ENCODE measurements around the gene DNHD1.

DNA sequence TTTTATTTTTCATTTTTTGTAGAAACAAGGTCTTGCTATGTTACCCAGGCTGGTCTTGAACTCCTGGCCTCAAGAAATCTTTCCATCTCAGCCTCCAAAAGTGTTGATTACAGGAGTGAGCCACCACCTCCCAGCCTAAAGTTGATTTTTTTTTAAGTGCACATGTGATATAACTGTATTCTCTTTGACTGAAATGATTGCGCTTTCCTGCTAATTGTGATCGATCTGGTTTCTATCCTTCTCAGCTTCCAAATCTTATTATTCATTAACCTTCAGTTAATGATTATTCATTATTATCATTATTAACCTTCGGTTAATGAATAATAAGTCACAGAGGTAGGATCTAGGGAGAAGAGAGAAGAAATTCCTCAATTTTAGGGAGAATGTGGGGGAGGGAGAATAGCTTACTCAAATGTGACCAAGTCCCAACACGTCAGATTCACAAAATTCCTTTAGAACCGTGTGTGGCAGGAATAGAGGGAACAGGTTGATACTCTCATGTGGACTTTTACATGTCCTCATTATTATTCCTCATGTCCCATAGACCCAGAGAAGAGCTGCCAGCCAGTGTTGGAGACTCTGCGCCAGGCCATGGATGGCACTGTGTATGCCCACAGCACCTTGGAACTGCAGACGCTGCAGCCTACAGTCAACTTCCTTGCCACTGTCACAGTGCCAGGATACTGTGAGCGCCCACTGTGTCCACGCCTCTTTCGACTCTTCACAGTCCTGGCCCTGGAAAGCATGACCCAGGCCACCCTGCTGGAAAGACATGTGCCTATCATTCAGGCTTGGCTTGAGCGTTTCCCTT, 59.3 kb downstream of the DNHD1 start:
- TF ChIP-seq POLR2A (IDR thresholded peaks at IDR 0.05): no peak
- TF ChIP-seq, protein P1, sequence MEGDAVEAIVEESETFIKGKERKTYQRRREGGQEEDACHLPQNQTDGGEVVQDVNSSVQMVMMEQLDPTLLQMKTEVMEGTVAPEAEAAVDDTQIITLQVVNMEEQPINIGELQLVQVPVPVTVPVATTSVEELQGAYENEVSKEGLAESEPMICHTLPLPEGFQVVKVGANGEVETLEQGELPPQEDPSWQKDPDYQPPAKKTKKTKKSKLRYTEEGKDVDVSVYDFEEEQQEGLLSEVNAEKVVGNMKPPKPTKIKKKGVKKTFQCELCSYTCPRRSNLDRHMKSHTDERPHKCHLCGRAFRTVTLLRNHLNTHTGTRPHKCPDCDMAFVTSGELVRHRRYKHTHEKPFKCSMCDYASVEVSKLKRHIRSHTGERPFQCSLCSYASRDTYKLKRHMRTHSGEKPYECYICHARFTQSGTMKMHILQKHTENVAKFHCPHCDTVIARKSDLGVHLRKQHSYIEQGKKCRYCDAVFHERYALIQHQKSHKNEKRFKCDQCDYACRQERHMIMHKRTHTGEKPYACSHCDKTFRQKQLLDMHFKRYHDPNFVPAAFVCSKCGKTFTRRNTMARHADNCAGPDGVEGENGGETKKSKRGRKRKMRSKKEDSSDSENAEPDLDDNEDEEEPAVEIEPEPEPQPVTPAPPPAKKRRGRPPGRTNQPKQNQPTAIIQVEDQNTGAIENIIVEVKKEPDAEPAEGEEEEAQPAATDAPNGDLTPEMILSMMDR (IDR thresholded peaks at IDR 0.05): no peak
